GM18519 (cell line): ENCODE results near the gene MCM6.
"Not testable (repeated sequence)": the region's sequence is repeated elsewhere in the genome, so short reads cannot be mapped to it uniquely, and the experiment has no call there.

Experiments
- ATAC-seq: cut with Tn5 transposase; IDR thresholded peaks from one replicate; pipeline ENCODE4 v1.9.1; 2021; ENCODE audit warnings: mild to moderate bottlenecking, moderate library complexity; ENCODE audit not compliant: unreplicated experiment, low FRiP score

The MCM6 gene

DNA sequence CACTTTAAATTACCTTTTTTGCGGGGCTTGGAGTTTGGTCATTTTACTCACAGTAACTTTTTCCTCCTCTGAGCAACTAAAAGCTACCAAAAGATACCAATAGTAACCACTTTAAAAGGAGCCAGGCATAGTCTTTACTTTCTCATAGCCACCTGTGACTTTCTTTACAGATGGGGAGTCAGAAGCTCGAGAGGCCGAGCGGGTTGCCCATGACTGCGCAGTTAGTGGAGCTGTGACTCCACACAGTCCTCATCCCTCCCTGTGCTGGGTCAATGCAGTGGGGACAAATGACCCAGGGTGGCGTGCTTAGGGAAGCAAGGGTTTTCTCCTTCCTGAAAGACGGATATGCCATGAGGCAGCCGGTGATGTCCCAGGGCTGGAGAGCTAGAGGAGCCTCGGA, 51.1 kb downstream of the MCM6 start:
- no peak for ATAC-seq

DNA sequence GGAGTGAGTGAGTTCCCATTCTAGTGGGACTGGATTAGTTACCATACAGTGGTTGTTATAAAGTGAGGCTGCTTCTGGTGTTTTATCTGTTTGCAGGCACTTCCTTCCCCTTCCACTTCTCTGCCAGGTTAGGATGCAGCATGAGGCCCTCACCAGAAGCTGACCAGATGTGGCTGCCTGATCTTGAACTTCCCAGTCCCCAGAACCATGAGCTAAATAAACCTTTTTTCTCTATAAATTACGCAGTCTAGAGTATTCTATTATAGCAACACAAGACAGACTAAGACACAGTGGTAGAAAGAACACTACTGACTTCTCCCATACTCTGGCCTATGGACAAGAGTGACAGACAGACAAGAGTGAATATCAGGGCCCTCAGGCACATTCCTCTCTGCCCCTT, 53.4 kb downstream of the MCM6 start:
- no peak for ATAC-seq

- ATAC-seq, result no peak
Measured at GRCh38 chr2:135821190-135821589, 55.1 kb downstream of the MCM6 start.

- peak; percentile 86 for ATAC-seq
Measured at GRCh38 chr2:135820003-135820618, 56.1 kb downstream of the MCM6 start.

DNA sequence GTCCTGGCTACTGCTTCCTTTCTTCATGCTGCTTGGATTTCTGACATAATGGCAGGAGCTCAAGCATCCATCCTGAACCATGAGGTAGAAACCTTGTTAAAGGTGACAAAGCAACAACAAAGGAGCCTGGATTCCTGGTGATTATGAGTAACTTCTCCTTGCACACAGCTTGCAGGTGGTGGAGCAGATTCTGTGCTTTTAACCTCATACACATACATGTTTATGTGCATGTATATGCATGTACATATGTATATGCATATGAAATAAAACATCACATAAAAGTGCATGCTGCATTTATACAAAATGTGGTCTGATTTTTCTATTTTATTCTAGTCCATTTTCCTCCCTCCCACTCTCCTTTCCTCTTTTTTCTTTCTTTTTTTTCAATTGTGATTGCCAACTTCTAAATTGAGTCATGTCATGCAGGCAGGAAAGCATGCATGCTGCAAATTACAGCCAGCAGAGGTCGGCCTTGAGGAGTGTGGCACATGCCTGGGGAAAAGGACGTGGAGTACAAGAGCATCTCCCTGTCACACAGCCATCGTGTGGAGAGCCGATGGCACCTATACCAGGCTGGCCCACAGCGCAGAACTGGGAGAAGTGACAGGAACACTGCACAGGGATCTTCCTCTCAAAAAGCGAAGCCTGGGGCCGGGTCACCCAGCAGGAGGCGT, 57.2 kb downstream of the MCM6 start:
- no peak for ATAC-seq

GRCh38 chr2:135817951-135818350, 58.3 kb downstream of the MCM6 start:
- no peak for ATAC-seq

DNA sequence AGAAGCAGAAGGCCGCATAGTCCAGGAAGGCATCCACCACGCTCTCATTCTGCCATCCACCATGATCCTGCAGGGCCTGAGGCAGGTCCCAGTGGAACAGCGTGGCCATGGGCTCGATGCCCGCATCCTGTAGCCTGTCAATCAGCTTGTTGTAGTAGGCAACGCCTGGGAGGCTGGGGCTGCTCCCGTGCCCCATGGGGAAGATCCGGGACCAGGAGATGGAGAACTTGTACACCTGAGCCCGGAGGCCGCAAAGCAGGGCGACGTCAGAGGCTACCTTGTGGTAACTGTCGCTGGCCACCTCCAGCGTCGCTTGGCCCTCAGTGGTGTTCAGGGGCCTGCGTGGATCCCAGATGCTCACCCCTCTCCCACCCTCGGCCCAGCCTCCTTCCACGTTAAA, 58.8 kb downstream of the MCM6 start:
- ATAC-seq, result no peak

DNA sequence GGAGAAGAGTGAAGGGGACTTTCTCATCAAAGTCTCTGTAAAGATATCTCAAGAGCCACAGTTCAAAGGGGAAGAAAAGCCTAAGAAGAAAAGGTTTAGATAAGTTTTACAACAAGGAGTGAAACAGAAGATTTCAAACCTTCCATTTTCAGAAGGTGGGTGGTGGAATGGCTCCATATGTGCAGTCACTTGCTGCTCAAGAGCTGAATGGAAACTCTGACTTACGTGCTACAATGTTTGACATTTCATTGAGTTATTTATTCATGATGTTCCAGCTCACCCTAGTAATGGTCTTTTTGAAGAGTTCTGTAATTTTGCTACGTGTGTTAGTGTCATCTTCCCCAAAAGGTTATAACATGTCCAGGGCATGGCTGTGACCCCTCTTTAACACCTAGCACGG, 61.0 kb downstream of the MCM6 start:
- ATAC-seq, result no peak

GRCh38 chr2:135812907-135813511, 63.2 kb downstream of the MCM6 start:
- ATAC-seq, result no peak

DNA sequence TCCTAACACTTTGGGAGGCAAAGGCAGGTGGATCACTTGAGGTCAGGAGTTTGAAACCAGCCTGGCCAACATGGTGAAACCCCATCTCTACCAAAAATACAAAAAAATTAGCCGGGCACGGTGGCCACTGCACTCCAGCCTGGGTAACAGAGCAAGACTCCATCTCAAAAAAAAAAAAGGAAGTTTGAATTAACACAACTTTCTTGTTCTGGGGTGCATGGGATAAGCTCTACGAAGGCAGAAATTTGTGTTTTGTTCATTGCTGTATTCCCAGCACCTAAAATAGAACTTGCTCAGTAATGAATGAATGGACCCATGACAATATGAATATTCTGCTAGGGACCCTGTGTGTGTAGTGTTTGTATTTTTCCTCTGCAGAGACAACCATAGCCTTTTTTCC, 68.4 kb downstream of the MCM6 start:
- not testable (repeated sequence) for ATAC-seq

DNA sequence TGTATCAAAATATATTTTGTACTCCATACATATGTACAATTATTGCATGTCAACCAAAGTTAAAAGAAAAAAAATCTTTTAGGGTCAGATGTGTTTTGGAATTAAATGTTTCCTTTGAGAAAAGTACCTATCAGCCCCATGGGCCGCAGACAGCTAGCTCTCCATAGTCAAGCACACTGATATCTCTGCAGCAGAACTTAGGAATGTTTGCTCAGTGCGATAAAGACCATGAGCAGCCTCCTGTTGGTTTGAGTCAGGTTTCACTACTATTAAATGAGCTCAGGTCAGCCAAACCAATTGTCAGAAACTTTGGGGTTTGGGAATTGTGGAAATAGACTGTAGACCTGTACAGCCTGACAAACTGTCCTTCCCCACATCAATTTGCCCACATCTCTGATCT, 73.0 kb downstream of the MCM6 start:
- ATAC-seq, result no peak

DNA sequence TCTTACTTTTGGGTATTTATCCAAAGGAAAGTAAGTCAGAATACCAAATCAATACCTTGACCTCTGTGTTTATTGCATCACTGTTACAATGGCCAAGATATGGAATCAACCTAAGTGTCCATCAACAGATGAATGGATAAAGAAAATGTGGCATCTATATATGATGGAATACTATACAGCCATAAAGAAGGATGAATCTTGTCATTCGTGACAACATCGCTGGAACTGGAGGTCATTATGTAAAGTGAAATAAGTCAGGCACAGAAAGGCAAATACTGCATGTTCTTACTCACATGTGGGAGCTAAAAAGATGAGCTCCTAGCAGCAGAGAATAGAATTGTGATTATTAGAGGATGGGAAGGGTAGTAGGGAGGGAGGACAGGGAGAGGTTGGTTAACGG, 73.9 kb downstream of the MCM6 start:
- ATAC-seq, result no peak

DNA sequence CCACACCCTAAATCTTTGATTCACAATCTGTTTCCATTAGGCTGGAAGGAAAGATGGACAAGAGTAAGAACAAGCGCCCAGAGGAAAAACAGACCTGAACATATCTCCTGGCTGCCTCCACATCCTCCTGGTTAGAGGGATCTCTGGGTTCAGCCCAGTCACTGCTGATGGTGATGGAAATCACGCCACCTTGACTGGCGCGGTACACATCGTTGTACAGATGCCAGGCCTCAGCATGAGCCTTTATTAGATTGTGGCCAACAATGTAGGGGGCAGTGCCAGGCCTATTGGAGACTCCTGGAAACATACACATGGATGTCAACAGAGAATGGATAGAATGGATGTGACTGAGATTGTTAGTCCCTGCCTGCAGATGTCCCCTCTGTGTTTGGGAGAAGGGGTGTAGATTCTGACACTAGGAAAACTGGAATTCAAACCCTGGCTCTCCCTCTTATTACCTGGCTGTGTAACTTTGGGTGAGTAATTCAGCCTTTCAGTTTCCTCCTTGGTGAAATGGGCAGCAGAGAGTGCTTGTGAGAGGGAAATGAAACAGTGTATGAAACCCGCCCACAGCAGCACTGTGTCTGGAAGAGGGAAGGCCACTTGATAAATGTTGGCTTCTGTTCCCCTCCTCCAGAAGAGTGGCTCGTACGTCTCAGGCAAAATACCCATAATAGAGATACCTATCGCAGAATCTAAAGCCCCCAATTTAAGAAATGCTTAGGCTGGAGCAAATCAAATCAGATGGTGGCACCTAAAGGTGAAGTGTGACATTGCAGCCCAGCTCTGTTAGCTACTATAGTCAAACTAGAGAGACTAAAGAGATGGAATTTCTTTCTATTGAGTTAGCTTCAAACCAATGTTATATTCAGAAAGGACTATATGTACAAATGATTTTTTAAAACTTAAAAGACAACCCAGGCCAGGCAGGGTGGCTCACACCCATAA, 75.5 kb downstream of the MCM6 start:
- no peak for ATAC-seq

DNA sequence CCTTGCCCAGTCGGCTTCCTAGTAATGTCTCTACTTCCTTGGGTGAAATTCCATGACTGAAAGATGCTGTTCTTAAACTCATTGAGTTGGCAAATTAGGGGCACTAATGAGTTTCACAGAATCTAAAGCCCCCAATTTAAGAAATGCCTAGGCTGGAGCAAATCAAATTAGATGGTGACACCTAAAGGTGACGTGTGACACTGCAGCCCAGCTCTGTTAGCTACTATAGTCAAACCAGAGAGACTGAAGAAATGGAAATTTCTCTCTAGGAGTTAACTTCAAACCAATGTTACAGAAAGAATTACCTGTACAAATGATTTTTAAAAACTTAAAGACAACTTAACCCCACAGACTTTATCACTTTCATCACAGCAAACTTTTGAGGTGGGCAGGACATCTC, 76.5 kb downstream of the MCM6 start:
- ATAC-seq, result no peak

- ATAC-seq, result no peak
Measured at GRCh38 chr2:135798762-135799161, 77.5 kb downstream of the MCM6 start.

DNA sequence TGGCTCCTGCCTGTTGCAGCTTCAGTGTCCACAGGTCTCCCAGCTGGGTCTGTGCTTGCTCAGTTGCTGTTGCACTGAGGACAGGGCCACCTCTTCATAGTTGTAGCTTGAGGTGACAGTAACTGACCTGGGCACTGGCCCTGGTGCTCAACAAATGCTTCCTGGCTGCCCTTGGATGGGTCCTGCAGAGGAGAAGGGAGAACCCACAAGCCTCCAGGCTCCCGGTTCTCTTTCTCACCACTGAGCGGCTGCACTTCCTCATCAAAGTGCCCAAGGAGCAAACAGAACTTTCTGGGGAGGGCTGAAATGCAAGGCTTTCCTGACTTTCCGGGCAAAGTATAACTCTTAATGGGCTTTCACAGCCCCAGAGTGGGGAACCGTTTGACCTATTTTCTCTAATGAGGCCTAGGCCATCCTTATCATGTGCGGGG, 78.0 kb downstream of the MCM6 start:
- no peak for ATAC-seq

GRCh38 chr2:135797497-135798274, 78.6 kb downstream of the MCM6 start:
- ATAC-seq, result peak; percentile 72

GRCh38 chr2:135796606-135797005, 79.6 kb downstream of the MCM6 start:
- no peak for ATAC-seq

- not testable (repeated sequence) for ATAC-seq
Measured at GRCh38 chr2:135795641-135796040, 80.6 kb downstream of the MCM6 start.
